ENCODE data around the gene SYMPK. TPM values are rescaled to one million over a fixed set of nuclear protein-coding genes. Genes with fewer than 3 reads are reported as not detected.
A peak's percentile ranks its signal among the peaks of the same experiment; 100 is the strongest.

SYMPK gene
- total RNA-seq, 1 donor from 2014 or later = 23.5 TPM

GRCh38 chr19:45779231-45780145 lies 83.5 kb downstream of the SYMPK start:
- H3K9me3 ChIP-seq (ENCODE audit: control insufficient read depth in 3 of 3, low read length in 3 of 3) = no peaks in the 10 kb centered on the region
- peak overlapping the region; percentile 95 for H3K27ac ChIP-seq (ENCODE audit: low read depth, low read length)
- peak overlapping the region in 2 of 3 donors; percentile 86 to 94 for H3K9ac ChIP-seq (ENCODE audit: low read depth in 1 of 3, low read length in 3 of 3)
- peaks cover 24 to 39% (median 35%) of the 10 kb centered on the region in 3 donors for H3K36me3 ChIP-seq (ENCODE audit: control insufficient read depth in 3 of 3, insufficient read depth in 3 of 3, low read length in 3 of 3)
- no peaks in the 10 kb centered on the region for H3K27me3 ChIP-seq (ENCODE audit: control insufficient read depth in 3 of 3, insufficient read depth in 3 of 3, low read length in 3 of 3)
- H3K4me1 ChIP-seq (ENCODE audit: control insufficient read depth in 3 of 3, insufficient read depth in 3 of 3, low read length in 3 of 3) = peaks cover 44 to 47% (median 46%) of the 10 kb centered on the region in 3 donors
- peak overlapping the region; percentile 14 to 91 (median 90) for H3K4me3 ChIP-seq (ENCODE audit: low read length in 3 of 3)

GRCh38 chr19:45778010-45778661 lies 84.8 kb downstream of the SYMPK start:
- Histone ChIP-seq H3K9me3 (ENCODE audit: control insufficient read depth in 3 of 3, low read length in 3 of 3) (no peaks in the 10 kb centered on the region), H3K27ac (ENCODE audit: low read depth, low read length) (no peak overlapping the region), H3K4me1 (ENCODE audit: control insufficient read depth in 3 of 3, insufficient read depth in 3 of 3, low read length in 3 of 3) (peaks cover 31 to 39% (median 33%) of the 10 kb centered on the region in 3 donors), H3K36me3 (ENCODE audit: control insufficient read depth in 3 of 3, insufficient read depth in 3 of 3, low read length in 3 of 3) (peaks cover 24 to 45% (median 35%) of the 10 kb centered on the region in 3 donors), H3K27me3 (ENCODE audit: control insufficient read depth in 3 of 3, insufficient read depth in 3 of 3, low read length in 3 of 3) (no peaks in the 10 kb centered on the region), H3K9ac (ENCODE audit: low read depth in 1 of 3, low read length in 3 of 3) (no peak overlapping the region), H3K4me3 (ENCODE audit: low read length in 3 of 3) (no peak overlapping the region)

- Histone ChIP-seq H3K4me1 (ENCODE audit: control insufficient read depth in 3 of 3, insufficient read depth in 3 of 3, low read length in 3 of 3) (peaks cover 26 to 40% (median 29%) of the 10 kb centered on the region in 3 donors), H3K27me3 (ENCODE audit: control insufficient read depth in 3 of 3, insufficient read depth in 3 of 3, low read length in 3 of 3) (no peaks in the 10 kb centered on the region), H3K36me3 (ENCODE audit: control insufficient read depth in 3 of 3, insufficient read depth in 3 of 3, low read length in 3 of 3) (peaks cover 24 to 52% (median 41%) of the 10 kb centered on the region in 3 donors), H3K9ac (ENCODE audit: low read depth in 1 of 3, low read length in 3 of 3) (no peak overlapping the region), H3K27ac (ENCODE audit: low read depth, low read length) (no peak overlapping the region), H3K9me3 (ENCODE audit: control insufficient read depth in 3 of 3, low read length in 3 of 3) (no peaks in the 10 kb centered on the region), H3K4me3 (ENCODE audit: low read length in 3 of 3) (no peak overlapping the region)
Observed at GRCh38 chr19:45777395-45777961, 85.5 kb downstream of the SYMPK start.

- Histone ChIP-seq H3K9ac (ENCODE audit: low read depth in 1 of 3, low read length in 3 of 3) (no peak overlapping the region), H3K9me3 (ENCODE audit: control insufficient read depth in 3 of 3, low read length in 3 of 3) (no peaks in the 10 kb centered on the region), H3K4me3 (ENCODE audit: low read length in 3 of 3) (no peak overlapping the region), H3K36me3 (ENCODE audit: control insufficient read depth in 3 of 3, insufficient read depth in 3 of 3, low read length in 3 of 3) (peaks cover 28 to 53% (median 49%) of the 10 kb centered on the region in 3 donors), H3K27me3 (ENCODE audit: control insufficient read depth in 3 of 3, insufficient read depth in 3 of 3, low read length in 3 of 3) (no peaks in the 10 kb centered on the region), H3K27ac (ENCODE audit: low read depth, low read length) (no peak overlapping the region), H3K4me1 (ENCODE audit: control insufficient read depth in 3 of 3, insufficient read depth in 3 of 3, low read length in 3 of 3) (peaks cover 14 to 33% (median 15%) of the 10 kb centered on the region in 3 donors)
Observed at GRCh38 chr19:45774765-45775164, 88.2 kb downstream of the SYMPK start.

- H3K4me3 ChIP-seq (ENCODE audit: low read length in 3 of 3) = no peak overlapping the region
- peaks cover 24 to 42% (median 40%) of the 10 kb centered on the region in 3 donors for H3K36me3 ChIP-seq (ENCODE audit: control insufficient read depth in 3 of 3, insufficient read depth in 3 of 3, low read length in 3 of 3)
- no peaks in the 10 kb centered on the region for H3K27me3 ChIP-seq (ENCODE audit: control insufficient read depth in 3 of 3, insufficient read depth in 3 of 3, low read length in 3 of 3)
- H3K27ac ChIP-seq (ENCODE audit: low read depth, low read length) = no peak overlapping the region
- H3K4me1 ChIP-seq (ENCODE audit: control insufficient read depth in 3 of 3, insufficient read depth in 3 of 3, low read length in 3 of 3) = peaks cover 12 to 33% (median 16%) of the 10 kb centered on the region in 3 donors
- H3K9ac ChIP-seq (ENCODE audit: low read depth in 1 of 3, low read length in 3 of 3) = peak overlapping the region in 1 of 3 donors; percentile 55
- no peaks in the 10 kb centered on the region for H3K9me3 ChIP-seq (ENCODE audit: control insufficient read depth in 3 of 3, low read length in 3 of 3)
Observed at GRCh38 chr19:45773384-45773783, 89.6 kb downstream of the SYMPK start.

- no peak overlapping the region for H3K27ac ChIP-seq (ENCODE audit: low read depth, low read length)
- H3K27me3 ChIP-seq (ENCODE audit: control insufficient read depth in 3 of 3, insufficient read depth in 3 of 3, low read length in 3 of 3) = no peaks in the 10 kb centered on the region
- H3K36me3 ChIP-seq (ENCODE audit: control insufficient read depth in 3 of 3, insufficient read depth in 3 of 3, low read length in 3 of 3) = peaks cover 19 to 37% (median 35%) of the 10 kb centered on the region in 3 donors
Observed at GRCh38 chr19:45772912-45773311, 90.0 kb downstream of the SYMPK start.

GRCh38 chr19:45772130-45772840 lies 90.7 kb downstream of the SYMPK start:
- Histone ChIP-seq H3K36me3 (ENCODE audit: control insufficient read depth in 3 of 3, insufficient read depth in 3 of 3, low read length in 3 of 3) (peaks cover 13 to 31% (median 29%) of the 10 kb centered on the region in 3 donors), H3K27me3 (ENCODE audit: control insufficient read depth in 3 of 3, insufficient read depth in 3 of 3, low read length in 3 of 3) (no peaks in the 10 kb centered on the region), H3K4me1 (ENCODE audit: control insufficient read depth in 3 of 3, insufficient read depth in 3 of 3, low read length in 3 of 3) (peaks cover 15 to 41% (median 16%) of the 10 kb centered on the region in 3 donors), H3K27ac (ENCODE audit: low read depth, low read length) (no peak overlapping the region), H3K9me3 (ENCODE audit: control insufficient read depth in 3 of 3, low read length in 3 of 3) (no peaks in the 10 kb centered on the region), H3K4me3 (ENCODE audit: low read length in 3 of 3) (no peak overlapping the region), H3K9ac (ENCODE audit: low read depth in 1 of 3, low read length in 3 of 3) (peak overlapping the region in 1 of 3 donors; percentile 40)

More at GRCh38 chr19:45772912-45773311, 90.0 kb downstream of the SYMPK start:
- Histone ChIP-seq H3K4me3 (ENCODE audit: low read length in 3 of 3) (no peak overlapping the region), H3K4me1 (ENCODE audit: control insufficient read depth in 3 of 3, insufficient read depth in 3 of 3, low read length in 3 of 3) (peaks cover 12 to 35% (median 16%) of the 10 kb centered on the region in 3 donors), H3K9ac (ENCODE audit: low read depth in 1 of 3, low read length in 3 of 3) (no peak overlapping the region), H3K9me3 (ENCODE audit: control insufficient read depth in 3 of 3, low read length in 3 of 3) (no peaks in the 10 kb centered on the region)

- H3K27ac ChIP-seq (ENCODE audit: low read depth, low read length) = peak overlapping the region; percentile 93
- H3K9me3 ChIP-seq (ENCODE audit: control insufficient read depth in 3 of 3, low read length in 3 of 3) = no peaks in the 10 kb centered on the region
- H3K9ac ChIP-seq (ENCODE audit: low read depth in 1 of 3, low read length in 3 of 3) = peak overlapping the region in 2 of 3 donors; percentile 34 to 79
- H3K27me3 ChIP-seq (ENCODE audit: control insufficient read depth in 3 of 3, insufficient read depth in 3 of 3, low read length in 3 of 3) = no peaks in the 10 kb centered on the region
- peak overlapping the region in 2 of 3 donors; percentile 22 to 54 for H3K4me3 ChIP-seq (ENCODE audit: low read length in 3 of 3)
- peaks cover 23 to 50% (median 24%) of the 10 kb centered on the region in 3 donors for H3K4me1 ChIP-seq (ENCODE audit: control insufficient read depth in 3 of 3, insufficient read depth in 3 of 3, low read length in 3 of 3)
- H3K36me3 ChIP-seq (ENCODE audit: control insufficient read depth in 3 of 3, insufficient read depth in 3 of 3, low read length in 3 of 3) = peaks cover 6 to 22% (median 20%) of the 10 kb centered on the region in 3 donors
Observed at GRCh38 chr19:45771311-45771933, 91.5 kb downstream of the SYMPK start.

All from skeletal muscle tissue (tissue), 4 donors.